ENCODE results near the gene REXO5. TPM values are rescaled to one million over a fixed set of nuclear protein-coding genes. Genes with fewer than 3 reads are reported as not detected.

Gene REXO5
- polyA plus RNA-seq, 1 donor (not counting 4 experiments of a cell fraction or from before 2014, with no cell fraction given) = 2.6 TPM

DNA sequence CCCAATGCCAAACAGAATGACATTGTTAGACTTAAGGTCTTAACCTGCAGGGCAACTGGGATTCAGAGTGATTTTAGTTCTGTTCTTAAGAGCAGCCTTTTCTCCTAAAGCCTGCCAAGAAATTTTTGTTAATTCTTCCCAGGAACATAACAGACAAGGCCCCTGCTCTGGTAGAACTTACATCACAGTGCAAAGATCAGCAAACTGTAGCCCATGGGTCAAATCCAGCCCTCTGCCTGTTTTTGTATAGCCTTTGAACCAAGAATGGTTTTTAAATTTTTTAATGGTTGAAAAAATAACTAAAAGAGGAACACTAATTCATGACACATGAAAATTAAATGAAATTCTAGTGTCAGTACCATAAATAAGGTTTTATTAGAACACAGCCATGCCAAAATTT, 38.8 kb upstream of the REXO5 start:
- TF ChIP-seq, protein P1, sequence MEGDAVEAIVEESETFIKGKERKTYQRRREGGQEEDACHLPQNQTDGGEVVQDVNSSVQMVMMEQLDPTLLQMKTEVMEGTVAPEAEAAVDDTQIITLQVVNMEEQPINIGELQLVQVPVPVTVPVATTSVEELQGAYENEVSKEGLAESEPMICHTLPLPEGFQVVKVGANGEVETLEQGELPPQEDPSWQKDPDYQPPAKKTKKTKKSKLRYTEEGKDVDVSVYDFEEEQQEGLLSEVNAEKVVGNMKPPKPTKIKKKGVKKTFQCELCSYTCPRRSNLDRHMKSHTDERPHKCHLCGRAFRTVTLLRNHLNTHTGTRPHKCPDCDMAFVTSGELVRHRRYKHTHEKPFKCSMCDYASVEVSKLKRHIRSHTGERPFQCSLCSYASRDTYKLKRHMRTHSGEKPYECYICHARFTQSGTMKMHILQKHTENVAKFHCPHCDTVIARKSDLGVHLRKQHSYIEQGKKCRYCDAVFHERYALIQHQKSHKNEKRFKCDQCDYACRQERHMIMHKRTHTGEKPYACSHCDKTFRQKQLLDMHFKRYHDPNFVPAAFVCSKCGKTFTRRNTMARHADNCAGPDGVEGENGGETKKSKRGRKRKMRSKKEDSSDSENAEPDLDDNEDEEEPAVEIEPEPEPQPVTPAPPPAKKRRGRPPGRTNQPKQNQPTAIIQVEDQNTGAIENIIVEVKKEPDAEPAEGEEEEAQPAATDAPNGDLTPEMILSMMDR (optimal IDR thresholded peaks at IDR 0.05 in 1 of 3, IDR thresholded peaks at IDR 0.05 in 1 of 3, conservative IDR thresholded peaks at IDR 0.05 in 1 of 3; ENCODE audit: extremely low read depth in 1 of 3, insufficient read depth in 2 of 3, low read length in 3 of 3) = no peak
- no peak for TF ChIP-seq EZH2 (IDR thresholded peaks at IDR 0.05; ENCODE audit: low read length)
- Histone ChIP-seq H4K20me1 (ENCODE audit: control insufficient read depth, extremely low read depth, insufficient read depth, low read length) (no peaks in the 10 kb centered on the region), H3K79me2 (ENCODE audit: control insufficient read depth, insufficient read depth, low read length) (no peaks in the 10 kb centered on the region), H3K4me1 (ENCODE audit: control insufficient read depth, extremely low read depth, insufficient read depth, low read length) (peaks cover 5% of the 10 kb centered on the region), H3K4me2 (ENCODE audit: control insufficient read depth, extremely low read depth, insufficient read depth, low read depth, low read length) (no peak overlapping the region), H3K36me3 (ENCODE audit: control insufficient read depth in 2 of 2, extremely low read depth in 1 of 2, insufficient read depth in 2 of 2, low read length in 2 of 2) (no peaks in the 10 kb centered on the region), H3K9me1 (ENCODE audit: control insufficient read depth, extremely low read depth, insufficient read depth, low read length) (no peaks in the 10 kb centered on the region), H3K9me3 (ENCODE audit: control insufficient read depth, low read depth, low read length) (no peaks in the 10 kb centered on the region), H3K27me3 (ENCODE audit: control insufficient read depth, extremely low read depth, insufficient read depth, low read length) (no peaks in the 10 kb centered on the region), H3K27ac (ENCODE audit: control insufficient read depth, insufficient read depth, low read length) (no peak overlapping the region), H3K9ac (ENCODE audit: control insufficient read depth, extremely low read depth, insufficient read depth, low read length) (no peak overlapping the region), H2AFZ (ENCODE audit: control insufficient read depth, low read length) (no peak overlapping the region), H3K4me3 (ENCODE audit: control insufficient read depth in 2 of 3, extremely low read depth in 1 of 3, insufficient read depth in 2 of 3, low read depth in 1 of 3, low read length in 3 of 3) (no peak overlapping the region)
- FAIRE-seq (no peak), DNase-seq (ENCODE audit: low read depth, low spot score) (no peak)
- dilution Hi-C loops (cut with MboI; ENCODE audit: extremely low pct_ligation_motif_present, low sequenced_read_pairs) = no loop called here

DNA sequence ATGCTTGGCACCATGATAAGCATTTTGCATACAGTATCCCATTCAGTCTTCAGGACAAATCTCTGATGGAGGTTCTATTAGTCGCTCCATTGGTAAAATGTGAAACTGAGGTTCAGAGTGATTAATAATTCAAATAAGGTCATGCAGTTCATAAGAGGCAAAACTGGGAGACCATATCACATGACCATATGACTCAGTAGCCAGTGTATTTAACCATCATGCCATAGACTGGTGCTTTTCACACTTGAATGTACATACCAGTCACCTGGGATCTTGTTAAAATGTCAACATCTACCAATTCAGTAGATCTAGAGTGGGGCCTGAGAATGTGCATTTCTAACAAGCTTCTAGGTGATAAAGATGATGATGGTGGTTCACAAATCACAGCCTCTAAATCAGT, 38.2 kb upstream of the REXO5 start:
- no peak overlapping the region for H3K4me3 ChIP-seq (ENCODE audit: control insufficient read depth in 2 of 3, extremely low read depth in 1 of 3, insufficient read depth in 2 of 3, low read depth in 1 of 3, low read length in 3 of 3)
- dilution Hi-C loops (cut with MboI; ENCODE audit: extremely low pct_ligation_motif_present, low sequenced_read_pairs) = no loop called here
- no peak for TF ChIP-seq EZH2 (IDR thresholded peaks at IDR 0.05; ENCODE audit: low read length)
- TF ChIP-seq, protein P1 (optimal IDR thresholded peaks at IDR 0.05 in 1 of 3, IDR thresholded peaks at IDR 0.05 in 1 of 3, conservative IDR thresholded peaks at IDR 0.05 in 1 of 3; ENCODE audit: extremely low read depth in 1 of 3, insufficient read depth in 2 of 3, low read length in 3 of 3) = no peak
- no peak overlapping the region for H2AFZ ChIP-seq (ENCODE audit: control insufficient read depth, low read length)
- H3K9me1 ChIP-seq (ENCODE audit: control insufficient read depth, extremely low read depth, insufficient read depth, low read length) = no peaks in the 10 kb centered on the region
- FAIRE-seq (no peak), DNase-seq (ENCODE audit: low read depth, low spot score) (no peak)
- H3K4me1 ChIP-seq (ENCODE audit: control insufficient read depth, extremely low read depth, insufficient read depth, low read length) = peaks cover 5% of the 10 kb centered on the region
- no peaks in the 10 kb centered on the region for H3K36me3 ChIP-seq (ENCODE audit: control insufficient read depth in 2 of 2, extremely low read depth in 1 of 2, insufficient read depth in 2 of 2, low read length in 2 of 2)
- H3K27me3 ChIP-seq (ENCODE audit: control insufficient read depth, extremely low read depth, insufficient read depth, low read length) = no peaks in the 10 kb centered on the region
- H4K20me1 ChIP-seq (ENCODE audit: control insufficient read depth, extremely low read depth, insufficient read depth, low read length) = no peaks in the 10 kb centered on the region
- no peaks in the 10 kb centered on the region for H3K79me2 ChIP-seq (ENCODE audit: control insufficient read depth, insufficient read depth, low read length)
- no peak overlapping the region for H3K9ac ChIP-seq (ENCODE audit: control insufficient read depth, extremely low read depth, insufficient read depth, low read length)
- H3K9me3 ChIP-seq (ENCODE audit: control insufficient read depth, low read depth, low read length) = no peaks in the 10 kb centered on the region
- H3K4me2 ChIP-seq (ENCODE audit: control insufficient read depth, extremely low read depth, insufficient read depth, low read depth, low read length) = no peak overlapping the region
- H3K27ac ChIP-seq (ENCODE audit: control insufficient read depth, insufficient read depth, low read length) = no peak overlapping the region
